ENCODE results near the gene SLC26A8. TPM values are rescaled to one million over a fixed set of nuclear protein-coding genes. Genes with fewer than 3 reads are reported as not detected.

Gene SLC26A8
- total and polyA plus RNA-seq, 4 donors: 0.03 to 0.33 (median 0.18) TPM

DNA sequence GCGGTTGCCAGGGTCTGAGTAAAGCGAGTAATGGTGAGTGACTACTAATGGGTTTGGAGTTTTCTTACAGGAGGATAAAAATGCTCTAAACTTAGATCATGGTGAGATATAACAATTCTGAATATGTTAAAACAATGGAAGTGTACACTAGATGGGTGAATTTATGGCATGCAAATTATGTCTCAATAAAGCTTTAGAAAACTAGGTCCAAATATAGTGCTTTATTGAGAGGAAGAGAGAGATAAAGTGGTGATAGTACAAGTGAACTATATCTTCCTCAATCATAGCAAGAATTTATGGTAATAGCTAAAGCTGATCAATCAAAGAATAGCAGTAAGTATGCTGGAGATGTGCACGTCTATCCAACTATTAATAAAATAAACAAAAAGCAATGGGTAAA, 127.4 kb downstream of the SLC26A8 start:
- 97% methylated on average over 3 of the region's 3 CpGs for WGBS
- Histone ChIP-seq H3K9me3 (ENCODE audit: control insufficient read depth in 4 of 4, low read length in 3 of 4) (no peaks in the 10 kb centered on the region), H3K9ac (ENCODE audit: low read depth in 1 of 2, low read length in 2 of 2) (no peak overlapping the region), H3K4me3 (ENCODE audit: low read depth in 1 of 3, low read length in 3 of 3) (no peak overlapping the region), H3K27ac (ENCODE audit: low read depth in 1 of 2, low read length in 2 of 2) (no peak overlapping the region), H3K4me1 (ENCODE audit: control insufficient read depth in 4 of 4, insufficient read depth in 4 of 4, low read length in 3 of 4) (peaks cover 0 to 2% (median 0%) of the 10 kb centered on the region in 4 donors), H3K36me3 (ENCODE audit: control insufficient read depth in 4 of 4, insufficient read depth in 3 of 4, low read depth in 1 of 4, low read length in 3 of 4) (peaks cover 0 to 1% (median 0%) of the 10 kb centered on the region in 4 donors), H3K27me3 (ENCODE audit: control insufficient read depth in 4 of 4, insufficient read depth in 4 of 4, low read length in 3 of 4) (no peaks in the 10 kb centered on the region)
- no peak for DNase-seq (ENCODE audit: low spot score)
- TF ChIP-seq NR2F2 (IDR thresholded peaks at IDR 0.05): no peak

DNA sequence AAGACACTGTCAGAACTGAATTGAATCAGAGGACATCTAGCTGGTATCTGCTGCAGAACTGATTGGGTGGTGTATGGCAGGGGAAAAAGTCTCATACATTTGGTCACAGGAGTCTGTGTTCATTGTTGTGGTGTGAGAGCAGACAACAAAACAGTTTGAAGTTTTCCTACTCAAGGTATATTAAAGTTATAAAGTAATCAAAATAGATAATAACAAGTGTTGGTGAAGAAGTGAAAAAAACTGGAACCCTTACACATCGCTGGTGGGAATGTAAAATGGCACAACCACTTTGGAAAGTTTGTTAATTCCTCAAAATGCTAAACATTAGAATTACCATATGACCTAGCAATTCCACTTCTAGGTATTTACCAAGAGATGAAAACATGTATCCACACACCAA, 128.2 kb downstream of the SLC26A8 start:
- TF ChIP-seq NR2F2 (IDR thresholded peaks at IDR 0.05) (no peak), HNF4A (conservative IDR thresholded peaks at IDR 0.05) (no peak), SP1 (IDR thresholded peaks at IDR 0.05) (no peak), FOXA1 (IDR thresholded peaks at IDR 0.05) (no peak), JUND (IDR thresholded peaks at IDR 0.05) (no peak)
- TF ChIP-seq, protein P1, sequence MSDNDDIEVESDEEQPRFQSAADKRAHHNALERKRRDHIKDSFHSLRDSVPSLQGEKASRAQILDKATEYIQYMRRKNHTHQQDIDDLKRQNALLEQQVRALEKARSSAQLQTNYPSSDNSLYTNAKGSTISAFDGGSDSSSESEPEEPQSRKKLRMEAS (IDR thresholded peaks at IDR 0.05): no peak
- TF ChIP-seq, protein P2, sequence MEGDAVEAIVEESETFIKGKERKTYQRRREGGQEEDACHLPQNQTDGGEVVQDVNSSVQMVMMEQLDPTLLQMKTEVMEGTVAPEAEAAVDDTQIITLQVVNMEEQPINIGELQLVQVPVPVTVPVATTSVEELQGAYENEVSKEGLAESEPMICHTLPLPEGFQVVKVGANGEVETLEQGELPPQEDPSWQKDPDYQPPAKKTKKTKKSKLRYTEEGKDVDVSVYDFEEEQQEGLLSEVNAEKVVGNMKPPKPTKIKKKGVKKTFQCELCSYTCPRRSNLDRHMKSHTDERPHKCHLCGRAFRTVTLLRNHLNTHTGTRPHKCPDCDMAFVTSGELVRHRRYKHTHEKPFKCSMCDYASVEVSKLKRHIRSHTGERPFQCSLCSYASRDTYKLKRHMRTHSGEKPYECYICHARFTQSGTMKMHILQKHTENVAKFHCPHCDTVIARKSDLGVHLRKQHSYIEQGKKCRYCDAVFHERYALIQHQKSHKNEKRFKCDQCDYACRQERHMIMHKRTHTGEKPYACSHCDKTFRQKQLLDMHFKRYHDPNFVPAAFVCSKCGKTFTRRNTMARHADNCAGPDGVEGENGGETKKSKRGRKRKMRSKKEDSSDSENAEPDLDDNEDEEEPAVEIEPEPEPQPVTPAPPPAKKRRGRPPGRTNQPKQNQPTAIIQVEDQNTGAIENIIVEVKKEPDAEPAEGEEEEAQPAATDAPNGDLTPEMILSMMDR (IDR thresholded peaks at IDR 0.05; ENCODE audit: low read depth, low read length, missing input control): no peak
- WGBS: 96% methylated on average over 1 of the region's 1 CpG
- Histone ChIP-seq H3K4me3 (ENCODE audit: low read depth in 1 of 3, low read length in 3 of 3) (no peak overlapping the region), H3K9me3 (ENCODE audit: control insufficient read depth in 4 of 4, low read length in 3 of 4) (no peaks in the 10 kb centered on the region), H3K27me3 (ENCODE audit: control insufficient read depth in 4 of 4, insufficient read depth in 4 of 4, low read length in 3 of 4) (no peaks in the 10 kb centered on the region), H3K36me3 (ENCODE audit: control insufficient read depth in 4 of 4, insufficient read depth in 3 of 4, low read depth in 1 of 4, low read length in 3 of 4) (peaks cover 0 to 1% (median 0%) of the 10 kb centered on the region in 4 donors), H3K9ac (ENCODE audit: low read depth in 1 of 2, low read length in 2 of 2) (no peak overlapping the region), H3K27ac (ENCODE audit: low read depth in 1 of 2, low read length in 2 of 2) (no peak overlapping the region), H3K4me1 (ENCODE audit: control insufficient read depth in 4 of 4, insufficient read depth in 4 of 4, low read length in 3 of 4) (peaks cover 0 to 2% (median 0%) of the 10 kb centered on the region in 4 donors)
- no peak for DNase-seq (ENCODE audit: low spot score)

DNA sequence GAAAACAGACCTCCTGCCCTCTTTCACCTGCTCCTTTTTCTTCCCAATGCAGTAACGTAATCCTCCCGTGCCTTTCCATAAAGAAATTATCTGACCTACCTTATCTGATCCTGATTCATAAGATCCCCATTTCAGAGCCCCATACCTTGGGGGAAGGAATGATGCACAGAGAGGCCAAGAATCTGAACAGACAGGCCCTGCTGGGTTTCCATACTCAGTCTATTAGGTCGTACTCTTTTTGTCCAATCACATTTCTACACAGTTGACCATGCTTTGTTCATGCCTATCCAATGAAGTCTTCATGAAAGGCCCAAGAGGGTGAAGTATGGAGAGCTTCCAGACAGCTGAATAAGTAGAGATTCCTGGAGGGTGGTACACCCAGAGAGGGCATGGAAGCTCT, 128.9 kb downstream of the SLC26A8 start:
- Histone ChIP-seq H3K27ac (ENCODE audit: low read depth in 1 of 2, low read length in 2 of 2) (no peak overlapping the region), H3K9ac (ENCODE audit: low read depth in 1 of 2, low read length in 2 of 2) (no peak overlapping the region), H3K9me3 (ENCODE audit: control insufficient read depth in 4 of 4, low read length in 3 of 4) (no peaks in the 10 kb centered on the region), H3K27me3 (ENCODE audit: control insufficient read depth in 4 of 4, insufficient read depth in 4 of 4, low read length in 3 of 4) (no peaks in the 10 kb centered on the region), H3K4me3 (ENCODE audit: low read depth in 1 of 3, low read length in 3 of 3) (no peak overlapping the region), H3K36me3 (ENCODE audit: control insufficient read depth in 4 of 4, insufficient read depth in 3 of 4, low read depth in 1 of 4, low read length in 3 of 4) (peaks cover 0 to 1% (median 0%) of the 10 kb centered on the region in 4 donors), H3K4me1 (ENCODE audit: control insufficient read depth in 4 of 4, insufficient read depth in 4 of 4, low read length in 3 of 4) (peaks cover 0 to 2% (median 0%) of the 10 kb centered on the region in 4 donors)
- WGBS: 96% methylated on average over 3 of the region's 3 CpGs
- DNase-seq (ENCODE audit: low spot score): no peak
- TF ChIP-seq GABPA (IDR thresholded peaks at IDR 0.05 in 1 of 2, conservative IDR thresholded peaks at IDR 0.05 in 1 of 2): no peak
- no peak for TF ChIP-seq EGR1 (IDR thresholded peaks at IDR 0.05; ENCODE audit: low read depth in 2 of 2)
- TF ChIP-seq HNF4G (IDR thresholded peaks at IDR 0.05): no peak
- TF ChIP-seq FOXA1 (IDR thresholded peaks at IDR 0.05): no peak
- TF ChIP-seq, protein P2 (IDR thresholded peaks at IDR 0.05; ENCODE audit: low read depth, low read length, missing input control): no peak
- no peak for TF ChIP-seq RXRA (IDR thresholded peaks at IDR 0.05)

Data from liver (tissue), 9 donors.